Activated naive CD4-positive, alpha-beta T cell (primary cell): ENCODE data around the gene IFNL1.
"Not testable (repeated sequence)": the region's sequence is repeated elsewhere in the genome, so short reads cannot be mapped to it uniquely, and the experiment has no call there.

Experiments
- DNase-seq, 4 experiments: peaks; one replicate each; lab custom pipeline; 2025; lab: John Stamatoyannopoulos, UW

Gene IFNL1

DNA sequence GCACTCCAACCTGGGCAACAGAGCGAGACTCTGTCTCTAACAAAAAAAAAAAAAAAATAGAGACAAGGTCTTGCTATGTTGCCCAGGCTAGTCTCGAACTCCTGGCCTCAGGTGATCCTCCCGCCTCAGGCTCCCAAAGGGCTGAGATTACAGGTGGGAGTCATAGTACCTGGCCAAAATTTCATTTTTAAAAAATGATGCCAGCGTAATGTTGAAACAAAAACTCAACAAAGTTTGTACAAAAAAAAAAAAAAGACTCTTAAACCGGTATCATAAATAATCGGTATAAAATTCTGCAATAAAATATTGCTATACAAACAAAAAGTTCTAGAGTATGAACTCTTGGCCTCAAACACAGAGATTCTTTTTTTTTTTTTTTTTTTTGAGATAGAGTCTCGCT lies 36.1 kb downstream of the IFNL1 start:
- DNase-seq = no peak

DNA sequence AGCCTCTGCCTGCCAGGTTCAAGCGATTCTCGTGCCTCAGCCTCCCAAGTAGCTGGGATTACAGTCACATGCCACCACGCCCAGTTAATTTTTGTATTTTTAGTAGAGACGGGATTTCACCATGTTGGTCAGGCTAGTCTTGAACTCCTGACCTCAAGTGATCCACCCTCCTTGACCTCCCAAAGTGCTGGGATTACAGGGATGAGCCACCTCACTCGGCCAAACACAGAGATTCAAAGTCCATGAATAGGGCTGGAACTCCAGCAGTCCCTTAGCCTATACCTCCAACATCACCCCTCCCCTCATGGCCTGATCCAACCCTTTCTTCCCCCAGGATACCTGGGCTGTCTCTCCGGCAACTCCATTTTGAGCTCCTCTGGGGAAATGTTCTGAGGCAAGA lies 36.5 kb downstream of the IFNL1 start:
- not testable (repeated sequence) for DNase-seq

- DNase-seq = no peak
Observed at GRCh38 chr19:39333507-39333906, 37.3 kb downstream of the IFNL1 start.

DNA sequence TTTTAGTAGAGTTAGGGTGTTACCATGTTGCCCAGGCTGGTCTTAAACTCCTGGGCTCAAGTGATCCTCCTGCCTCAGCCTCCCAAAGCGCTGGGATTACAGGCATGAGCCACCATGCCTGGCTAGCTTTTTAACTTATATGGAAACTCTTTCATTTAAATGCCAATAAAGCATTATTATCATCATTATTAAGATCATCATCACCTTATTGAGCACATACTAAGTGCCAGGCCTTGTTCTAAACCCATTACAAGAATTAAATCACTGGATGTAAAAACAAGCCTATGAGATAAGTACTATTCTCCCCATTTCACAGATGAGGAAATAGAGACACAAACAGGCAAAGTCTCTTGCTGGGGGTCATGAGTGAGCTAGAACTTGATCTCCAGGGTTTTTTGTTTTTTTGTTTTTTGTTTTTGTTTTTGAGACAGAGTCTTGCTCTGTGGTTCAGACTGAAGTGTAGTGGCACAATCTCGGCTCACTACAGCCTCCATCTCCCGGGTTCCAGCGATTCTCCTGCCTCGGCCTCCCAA lies 38.3 kb downstream of the IFNL1 start:
- no peak for DNase-seq

DNA sequence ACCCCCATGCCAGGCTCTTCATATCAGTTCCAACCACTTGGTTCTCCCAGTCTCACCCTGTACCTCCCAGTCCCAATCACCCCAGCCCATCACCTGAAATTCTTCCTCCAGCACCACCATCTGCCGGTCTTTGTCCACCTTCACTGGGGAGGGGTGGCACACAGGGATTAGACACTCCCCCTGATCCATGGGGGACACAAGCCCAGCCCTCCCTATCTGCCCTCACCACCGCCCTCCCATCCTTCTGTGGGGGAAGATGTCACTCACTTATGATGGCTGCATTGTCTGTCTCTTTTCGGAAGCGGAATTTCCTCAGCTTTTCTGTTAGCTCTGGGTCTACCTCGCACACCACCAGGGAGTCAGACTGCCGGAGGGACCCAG lies 39.0 kb downstream of the IFNL1 start:
- DNase-seq = peak in 1 of 4 experiments; percentile 21

- no peak for DNase-seq
Observed at GRCh38 chr19:39336483-39336882, 40.3 kb downstream of the IFNL1 start.

- DNase-seq = no peak
Observed at GRCh38 chr19:39339674-39340073, 43.5 kb downstream of the IFNL1 start.

DNA sequence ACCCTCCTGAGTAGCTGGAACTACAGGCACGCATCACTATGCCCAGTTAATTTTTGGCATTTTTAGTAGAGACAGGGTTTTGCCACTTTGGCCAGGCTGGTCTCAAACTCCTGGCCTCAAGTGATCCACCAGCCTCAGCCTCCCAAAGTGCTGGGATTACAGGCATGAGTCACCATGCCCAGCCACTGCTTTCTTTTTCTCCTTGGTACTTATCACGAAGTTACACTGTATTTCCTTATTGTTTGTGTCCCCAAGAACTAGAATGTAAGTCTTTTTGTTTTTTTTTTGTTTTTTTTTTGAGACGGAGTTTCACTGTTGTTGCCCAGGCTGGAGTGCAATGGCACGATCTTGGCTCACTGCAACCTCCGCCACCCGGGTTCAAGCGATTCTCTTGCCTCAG lies 43.9 kb downstream of the IFNL1 start:
- DNase-seq = not testable (repeated sequence)

DNA sequence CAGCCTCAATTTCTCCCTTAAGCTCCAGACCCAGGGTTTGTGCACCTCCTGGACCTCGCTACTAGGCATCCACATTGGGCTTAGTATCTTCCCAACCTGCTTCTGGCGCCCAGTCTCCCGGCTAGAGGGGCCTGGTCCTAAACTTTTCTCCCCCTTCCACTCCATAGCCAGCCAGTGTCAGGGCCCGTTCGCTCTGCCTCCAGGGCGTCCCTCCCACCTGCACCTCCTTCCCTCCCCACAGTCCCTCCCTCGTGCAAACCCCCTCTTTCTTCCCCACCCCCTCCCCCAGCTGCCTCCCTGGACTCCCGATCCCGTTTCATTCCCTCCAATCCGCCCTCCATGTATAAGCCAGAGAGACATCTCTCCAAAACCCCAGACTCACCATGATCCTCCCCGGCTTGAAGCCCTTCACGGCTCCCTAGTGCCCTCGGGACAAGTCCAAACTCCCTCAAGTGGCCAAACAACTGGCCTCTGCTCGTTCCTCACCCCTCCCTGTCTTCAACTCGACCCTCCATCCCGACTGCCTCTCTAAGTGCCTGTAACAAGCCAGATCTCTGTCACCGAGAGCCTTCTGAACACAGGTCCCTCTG lies 45.0 kb downstream of the IFNL1 start:
- DNase-seq = no peak

DNA sequence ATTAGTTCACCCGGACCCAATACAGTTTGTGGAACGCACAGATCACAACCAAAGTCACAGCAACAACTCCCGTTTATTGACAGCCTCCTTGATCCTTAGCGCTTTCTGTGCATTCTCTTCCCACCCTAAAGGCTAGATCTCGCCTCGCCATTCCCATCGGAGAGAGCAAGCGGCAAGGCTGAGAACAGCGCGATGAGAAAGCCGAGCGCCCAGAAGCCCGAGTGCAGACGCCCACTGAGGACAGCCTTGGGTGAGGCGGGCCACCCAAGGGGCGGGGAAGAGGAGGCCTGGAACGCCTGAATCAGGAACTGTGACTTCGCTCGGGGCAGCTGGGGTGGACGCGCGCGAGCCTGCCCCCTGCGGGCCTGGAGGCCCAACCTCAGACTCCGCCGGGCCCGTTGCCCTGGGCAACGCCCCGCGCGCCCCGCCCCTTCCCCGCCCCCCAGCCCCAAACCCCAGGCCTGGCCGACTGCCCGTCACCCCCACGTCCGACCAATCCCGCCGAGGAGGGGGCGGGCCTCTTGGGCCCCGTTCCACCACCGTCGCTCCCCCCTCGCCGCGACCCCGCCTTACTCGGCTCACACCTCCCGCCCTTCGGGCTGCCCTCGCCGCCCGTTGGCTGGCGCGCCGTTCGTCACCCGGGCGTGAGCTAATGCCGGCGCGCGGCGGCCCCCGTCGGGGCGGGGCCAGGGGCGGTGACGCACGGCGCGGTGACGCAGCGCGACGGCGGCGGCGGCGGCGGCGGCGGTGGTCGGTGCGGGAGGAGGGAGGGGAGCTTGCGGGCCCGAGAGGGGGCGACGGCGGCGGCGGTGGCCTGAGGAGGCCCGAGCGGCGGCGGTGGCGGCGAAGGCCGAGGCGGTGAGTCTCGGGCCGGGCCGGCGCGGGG lies 45.8 kb downstream of the IFNL1 start, which contains the start of gene SAMD4B:
Gene SAMD4B, plus strand, starts transcription at position 703 of the 886 bp plus-strand sequence. CDS start 14,473 bp downstream, outside the sequence.
- peak; percentile 97 to 99 (median 98) for DNase-seq

- no peak for DNase-seq
Observed at GRCh38 chr19:39342647-39343305, 46.6 kb downstream of the IFNL1 start.

DNA sequence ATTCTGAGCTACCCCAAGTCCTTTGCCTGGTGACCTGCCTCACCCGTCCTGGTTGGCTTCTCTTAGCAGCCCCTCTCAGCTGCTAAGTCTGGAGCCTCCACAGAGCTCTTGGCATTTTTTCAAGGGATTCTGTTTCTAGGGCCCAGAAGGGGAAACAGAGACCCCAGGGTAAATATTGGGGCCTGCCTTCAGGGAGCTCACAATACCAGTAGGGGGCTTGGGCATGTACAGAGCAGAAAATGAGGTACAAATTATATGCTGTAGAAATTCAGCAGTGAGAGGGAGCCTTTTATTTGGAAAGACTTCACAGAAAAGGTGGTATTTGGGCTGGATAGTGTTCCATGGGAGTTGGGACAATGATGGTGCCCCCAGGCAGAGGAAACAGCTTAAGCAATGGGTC lies 49.7 kb downstream of the IFNL1 start:
- DNase-seq = no peak

- no peak for DNase-seq
Observed at GRCh38 chr19:39347332-39348164, 51.3 kb downstream of the IFNL1 start.
